Frontal cortex (tissue), 4 donors: Measurements from ENCODE around the gene SVEP1. TPM values are rescaled to one million over a fixed set of nuclear protein-coding genes. Genes with fewer than 3 reads are reported as not detected.
"Not testable (repeated sequence)": the region's sequence is repeated elsewhere in the genome, so short reads cannot be mapped to it uniquely, and the experiment has no call there.

ENCODE experiments used
- DNase-seq, 2 donors: peaks; one replicate each; pipeline ENCODE4 v3.0.0; 2012; ENCODE audit warnings: low spot score in 2 of 2
- FAIRE-seq: peaks from 2 replicates; lab custom pipeline; 2012; peaks lifted over from hg19 to GRCh38; lab: Jason Lieb, UNC
- total RNA-seq: library from RNA; depleted of rRNA; stranded (reverse); fragments of >200 nt; gene quantifications from one replicate; pipeline ENCODE4 v1.2.3, GENCODE V29; 2014
- donor health status: control.
- donor health status: control.
- donor health status: control.

Gene SVEP1
- total RNA-seq = 8.6 TPM

DNA sequence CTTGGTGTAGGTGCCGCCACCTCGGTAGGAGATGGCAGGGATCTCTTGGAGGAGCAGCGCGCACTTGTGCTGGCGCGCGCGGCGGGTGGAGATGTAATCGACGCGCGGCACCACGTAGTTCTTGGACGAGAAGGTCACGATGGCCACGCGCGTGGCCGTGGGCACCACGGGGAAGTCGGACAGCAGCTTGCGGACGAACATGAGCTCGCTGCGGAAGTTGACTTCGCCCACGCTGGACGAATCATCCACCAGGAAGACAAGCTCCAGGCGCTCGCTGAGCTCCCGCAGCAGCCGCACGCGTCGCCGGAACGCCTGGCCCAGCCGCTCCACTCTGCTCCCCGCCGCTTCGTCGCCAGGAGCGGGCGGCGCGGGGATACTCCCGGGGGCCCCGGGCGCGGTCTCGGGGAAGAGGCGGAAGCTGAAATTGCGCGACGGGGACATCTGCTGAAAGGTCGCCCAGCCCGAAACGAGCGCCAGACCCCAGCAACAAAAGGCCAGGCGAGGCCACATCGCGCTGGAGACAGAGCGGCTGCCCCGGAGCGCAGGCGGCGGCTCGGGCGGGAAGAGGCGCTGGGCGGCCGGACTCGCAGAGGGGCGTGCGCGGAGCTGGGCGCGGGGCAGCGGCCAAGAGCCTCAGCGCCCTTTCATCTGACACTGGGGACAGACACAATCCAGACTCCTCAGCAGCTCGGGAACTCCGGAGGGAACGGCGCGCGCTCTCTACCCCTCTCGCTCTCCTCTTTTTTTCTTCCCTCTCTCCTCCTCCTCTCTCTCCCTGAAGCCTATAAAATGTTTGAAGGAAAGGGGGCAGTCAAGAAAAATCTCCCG, at the start of gene SVEP1:
TSS of gene SVEP1 (minus strand) at position 708 of the 828 bp plus-strand sequence. CDS start at position 510, 198 bp downstream.
- FAIRE-seq (no peak), DNase-seq (peak; percentile 37 to 48)

DNA sequence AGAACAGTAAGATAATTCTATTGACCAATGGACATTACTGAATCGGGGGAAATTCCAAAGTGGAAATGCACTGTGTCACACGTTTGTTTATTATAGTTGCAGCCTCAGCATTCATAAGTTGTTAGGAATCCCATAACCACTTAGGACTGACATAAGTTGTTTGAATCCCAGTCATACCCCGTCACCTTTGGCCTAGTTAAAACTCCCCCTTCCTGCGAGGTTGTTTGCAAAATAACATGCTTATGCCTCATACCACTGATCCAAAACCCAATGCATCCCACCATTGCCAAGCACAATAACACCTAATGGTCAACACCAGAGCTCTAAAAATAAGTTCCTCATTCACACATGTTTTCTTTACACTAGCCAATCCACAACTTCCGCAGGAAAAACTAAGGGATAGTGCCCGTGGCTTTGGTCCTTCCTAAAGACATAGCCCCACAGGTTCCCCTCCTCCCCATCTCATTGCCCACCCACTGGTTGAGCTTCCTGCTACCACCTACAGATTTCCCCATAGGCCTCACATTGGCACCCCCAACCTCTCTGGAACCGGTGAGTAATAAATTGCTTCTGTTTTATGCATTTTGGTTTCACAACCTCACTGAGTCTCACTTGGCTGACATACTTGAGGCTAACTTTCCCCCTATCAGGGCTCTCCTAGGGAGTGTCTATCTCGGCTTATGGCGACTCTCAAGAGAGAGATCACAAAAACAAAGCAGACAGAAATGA, 46.7 kb upstream of the SVEP1 start:
- no peak for DNase-seq
- FAIRE-seq = no peak

DNA sequence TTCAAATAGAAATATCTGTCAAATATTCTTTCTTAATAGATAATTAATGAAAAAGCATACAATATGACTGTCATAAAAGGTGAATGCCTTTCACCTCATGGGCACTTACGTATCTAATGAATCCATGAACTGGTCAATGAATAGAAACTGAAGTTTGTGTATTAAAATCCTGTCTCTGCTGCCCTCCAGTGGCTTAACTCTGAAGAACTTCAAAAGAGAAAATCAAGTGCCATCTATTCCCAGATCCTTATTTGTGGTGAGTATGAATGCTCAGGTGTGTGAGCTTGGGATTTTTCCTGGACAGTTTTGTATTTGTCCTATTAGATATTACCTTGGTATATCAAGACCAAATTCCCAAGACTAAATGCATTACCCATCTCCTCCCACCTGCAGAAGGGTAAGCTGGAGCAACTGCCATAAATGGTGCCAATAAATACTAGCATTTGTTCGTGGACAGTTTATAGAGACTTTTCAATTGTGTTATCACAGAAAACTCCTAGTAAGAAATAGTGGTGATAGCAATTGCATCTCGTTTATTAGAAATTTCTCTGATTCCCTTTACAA, 44.0 kb upstream of the SVEP1 start:
- FAIRE-seq (peak; percentile 96), DNase-seq (peak; percentile 17 to 27)

DNA sequence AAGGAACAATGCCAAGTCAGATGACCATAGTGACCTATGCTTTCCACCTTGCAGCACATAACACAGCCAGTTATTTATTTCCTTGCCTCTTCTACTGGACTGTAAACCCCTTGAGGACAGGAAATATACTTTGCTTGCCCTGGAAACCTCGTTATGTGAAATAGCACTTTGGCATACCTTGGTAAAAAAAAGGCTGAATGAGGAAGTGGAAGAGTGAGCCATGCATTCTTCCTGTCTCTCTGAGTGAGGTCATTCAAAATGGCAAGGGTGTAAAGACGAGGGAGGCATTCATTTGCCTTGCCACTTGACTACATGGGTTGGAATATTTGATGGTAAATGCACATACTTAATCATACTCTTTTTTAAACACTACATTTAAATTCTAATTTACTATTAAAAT, 42.8 kb upstream of the SVEP1 start:
- DNase-seq = no peak
- no peak for FAIRE-seq

DNA sequence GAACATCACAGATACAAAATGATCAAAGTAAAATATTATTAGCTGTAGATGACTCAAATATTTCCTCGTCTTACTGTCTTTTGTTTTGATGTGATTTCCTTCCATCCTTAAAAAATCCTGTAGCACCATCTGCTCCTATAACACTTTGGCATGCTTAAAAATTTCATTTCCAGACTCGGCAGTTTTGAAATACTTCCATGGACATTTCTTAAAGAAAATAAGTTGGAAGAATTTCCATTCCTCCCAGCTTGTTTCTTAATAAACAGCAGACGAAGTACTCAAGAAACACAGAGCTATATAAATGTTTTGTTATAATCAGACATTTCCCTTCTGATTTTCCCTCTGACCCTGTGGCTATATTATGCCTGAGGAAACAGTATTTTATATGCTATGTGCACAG, 41.2 kb upstream of the SVEP1 start:
- DNase-seq = no peak

DNA sequence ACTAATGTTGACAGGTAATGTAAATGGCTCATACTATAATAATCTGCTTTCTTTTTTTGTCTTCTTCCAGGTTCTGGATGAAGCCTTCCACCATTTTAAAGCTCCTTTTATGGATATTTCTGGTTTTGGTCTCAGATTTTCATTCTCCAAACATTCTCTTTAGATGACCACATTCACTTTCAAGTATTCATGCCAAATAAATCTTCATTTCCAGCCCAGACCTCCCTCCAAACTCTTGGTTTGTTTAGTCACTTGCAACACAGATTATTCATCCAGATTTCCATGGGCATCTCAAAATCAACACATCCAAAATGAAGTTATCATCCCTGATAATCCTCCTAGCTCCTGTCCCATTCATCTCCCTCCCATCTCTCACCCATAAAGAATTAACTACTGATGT, 40.3 kb upstream of the SVEP1 start:
- DNase-seq (no peak), FAIRE-seq (no peak)

More for the DNA sequence above, 41.2 kb upstream of the SVEP1 start:
- FAIRE-seq = no peak

DNA sequence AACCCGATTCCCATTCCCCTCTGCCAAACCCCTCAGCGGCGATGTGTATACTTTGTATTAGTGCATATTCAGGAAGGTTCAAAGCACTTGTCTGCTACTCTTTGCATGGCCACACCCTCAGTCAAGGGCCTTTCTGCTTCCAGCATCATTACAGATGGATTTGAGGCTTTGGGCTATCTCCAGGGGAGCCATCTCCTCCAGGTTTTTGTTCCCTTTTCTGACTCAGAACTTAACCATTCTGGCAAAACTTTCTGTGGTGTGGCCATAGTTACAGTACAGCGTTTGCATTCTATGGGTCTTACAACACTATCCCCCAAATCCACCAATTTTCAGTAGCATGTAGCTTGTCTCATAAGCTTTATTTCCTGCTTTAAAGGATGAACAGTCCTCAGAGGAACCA, 36.0 kb upstream of the SVEP1 start:
- no peak for FAIRE-seq
- DNase-seq = no peak

DNA sequence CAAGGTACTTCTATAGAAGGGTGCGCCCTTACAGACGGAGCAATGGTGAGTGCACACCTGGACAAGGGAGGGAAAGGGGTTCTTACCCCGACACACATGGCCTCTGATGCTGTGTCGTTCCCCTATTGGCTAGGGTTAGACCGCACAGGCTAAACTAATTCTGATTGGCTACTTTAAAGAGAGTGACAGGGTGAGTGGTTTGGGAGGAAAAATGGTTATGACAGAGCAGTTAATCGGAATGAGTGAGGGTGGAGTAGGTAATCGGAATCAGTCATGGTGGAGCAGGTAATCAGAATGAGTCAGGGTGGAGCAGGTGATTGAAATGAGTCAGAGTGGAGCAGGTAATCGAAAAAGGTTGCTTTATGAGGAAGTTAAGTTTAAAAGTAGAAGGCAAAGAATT, 35.0 kb upstream of the SVEP1 start:
- DNase-seq, FAIRE-seq: not testable (repeated sequence)

DNA sequence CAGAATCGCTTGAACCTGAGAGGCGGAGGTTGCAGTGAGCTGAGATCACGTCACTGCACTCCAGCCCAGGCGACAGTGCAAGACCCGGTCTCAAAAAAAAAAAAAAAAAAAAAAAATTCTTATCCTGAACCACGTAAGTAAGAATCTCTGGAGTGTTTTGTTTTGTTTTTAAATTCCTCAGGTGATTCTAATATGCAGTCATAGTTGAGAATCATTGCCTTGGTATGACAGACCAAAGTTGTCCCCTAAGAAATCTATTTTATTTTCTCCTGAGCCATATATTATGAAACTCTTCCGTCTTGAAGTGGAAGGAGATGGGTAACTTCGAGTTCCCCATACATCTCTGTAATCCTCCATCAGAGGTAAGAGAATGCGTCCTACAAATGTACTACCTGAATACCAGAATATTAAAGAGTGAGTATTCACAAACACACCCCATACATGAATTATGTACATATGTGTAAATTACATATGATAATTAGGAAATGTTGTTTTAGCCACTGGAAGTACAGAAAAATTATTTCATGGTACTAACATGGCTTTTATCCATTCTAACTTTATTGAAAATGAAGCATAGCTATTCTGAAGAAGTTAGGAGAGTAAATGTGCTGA, 26.7 kb upstream of the SVEP1 start:
- DNase-seq = no peak
- FAIRE-seq = no peak

DNA sequence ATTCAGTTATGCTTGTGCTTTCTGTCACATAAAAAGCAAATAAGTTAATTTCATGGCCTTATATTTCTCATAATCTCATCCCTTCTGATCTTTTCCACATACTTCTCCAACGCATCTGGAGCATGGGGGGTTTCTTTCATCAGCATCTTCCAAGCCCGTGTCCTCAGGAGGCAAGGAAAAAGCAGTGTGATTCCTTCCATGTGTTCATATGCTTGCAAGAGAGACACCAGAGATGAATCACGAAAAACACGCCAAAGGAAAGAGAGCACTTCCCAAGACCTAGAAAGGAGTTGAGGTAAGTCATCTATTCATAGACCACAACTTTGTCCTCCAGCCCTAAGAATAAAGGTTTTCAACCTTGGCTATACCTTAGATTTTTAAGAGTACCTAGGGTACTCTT, 26.0 kb upstream of the SVEP1 start:
- DNase-seq (no peak), FAIRE-seq (no peak)

DNA sequence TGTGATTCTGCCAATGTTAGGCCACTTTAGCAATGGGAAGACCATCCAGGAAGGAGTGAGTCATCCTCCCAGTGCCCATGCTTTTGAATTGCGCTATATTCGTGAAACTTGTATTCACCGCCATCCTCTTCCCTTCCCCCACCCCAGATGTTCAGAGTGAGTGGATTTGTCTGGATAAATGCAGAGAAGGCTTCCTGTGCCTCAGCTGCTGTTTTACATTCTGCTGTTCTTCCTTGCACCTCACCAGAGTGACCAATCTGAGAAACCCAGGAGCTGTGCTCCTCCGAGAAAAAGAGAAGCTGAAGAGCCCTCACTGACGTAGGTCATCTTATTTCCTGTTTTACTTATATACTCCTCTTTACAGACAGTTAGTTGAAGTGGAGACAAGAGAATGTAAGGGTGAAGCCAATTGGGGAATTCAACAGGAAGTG, 24.6 kb upstream of the SVEP1 start:
- FAIRE-seq (no peak), DNase-seq (no peak)

DNA sequence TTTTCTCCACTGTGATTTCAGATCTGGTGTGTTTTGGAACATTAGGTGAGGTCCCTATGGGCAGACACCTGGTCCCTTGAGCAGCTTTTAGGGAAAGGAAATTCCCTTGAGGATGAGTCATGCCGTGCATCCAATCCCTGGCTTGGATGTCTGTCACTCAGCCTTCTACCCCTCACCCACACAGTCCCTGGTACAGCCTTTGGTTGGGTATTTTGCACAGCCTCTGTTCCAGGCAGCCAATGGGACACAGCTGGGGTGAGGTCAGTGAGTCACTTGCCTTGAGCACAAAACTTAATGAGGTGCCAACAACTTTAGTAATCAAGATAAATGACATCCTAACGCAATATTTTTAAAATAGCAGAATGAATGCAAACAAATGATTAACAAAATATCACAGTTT, 22.7 kb upstream of the SVEP1 start:
- FAIRE-seq = no peak
- DNase-seq = no peak

DNA sequence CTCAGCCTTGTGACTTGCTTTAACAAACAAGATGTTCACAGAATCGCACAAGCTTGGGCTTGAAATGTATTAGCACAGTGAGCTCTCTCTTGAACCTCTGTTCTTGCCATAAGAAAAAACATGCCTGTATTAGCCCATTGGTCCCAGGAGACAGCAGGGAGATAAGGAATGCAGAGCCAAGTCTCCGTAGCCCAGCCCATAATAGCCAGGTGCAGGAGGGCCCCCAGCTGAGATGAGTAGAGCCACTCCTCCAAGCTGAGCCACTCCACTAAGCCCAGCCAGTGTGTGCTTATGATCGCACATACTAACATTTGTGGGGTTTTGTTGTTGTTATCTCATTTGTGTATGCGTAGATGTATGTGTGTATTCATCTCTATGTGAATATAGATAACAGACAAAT, 21.6 kb upstream of the SVEP1 start:
- DNase-seq (no peak), FAIRE-seq (no peak)

DNA sequence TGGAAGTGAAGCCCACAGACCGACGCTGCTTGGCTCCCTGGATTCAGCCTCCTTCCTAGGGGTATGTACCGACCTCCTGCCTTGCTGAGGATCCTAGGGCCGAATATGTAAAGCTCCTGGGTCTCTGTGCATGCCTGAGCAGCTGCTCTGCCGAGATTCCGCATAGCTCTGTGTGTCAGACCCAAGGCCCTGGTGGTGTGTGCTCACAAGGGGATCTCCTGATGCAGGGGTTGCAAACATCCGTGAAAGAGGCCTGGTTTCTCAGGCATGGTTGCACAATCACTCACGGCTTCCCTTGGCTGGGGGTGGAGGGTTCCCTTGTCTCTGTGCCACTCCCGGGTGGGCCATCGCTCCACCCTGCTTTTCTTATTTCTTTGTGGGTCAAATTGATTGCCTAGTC, 19.9 kb upstream of the SVEP1 start:
- DNase-seq (no peak), FAIRE-seq (no peak)

DNA sequence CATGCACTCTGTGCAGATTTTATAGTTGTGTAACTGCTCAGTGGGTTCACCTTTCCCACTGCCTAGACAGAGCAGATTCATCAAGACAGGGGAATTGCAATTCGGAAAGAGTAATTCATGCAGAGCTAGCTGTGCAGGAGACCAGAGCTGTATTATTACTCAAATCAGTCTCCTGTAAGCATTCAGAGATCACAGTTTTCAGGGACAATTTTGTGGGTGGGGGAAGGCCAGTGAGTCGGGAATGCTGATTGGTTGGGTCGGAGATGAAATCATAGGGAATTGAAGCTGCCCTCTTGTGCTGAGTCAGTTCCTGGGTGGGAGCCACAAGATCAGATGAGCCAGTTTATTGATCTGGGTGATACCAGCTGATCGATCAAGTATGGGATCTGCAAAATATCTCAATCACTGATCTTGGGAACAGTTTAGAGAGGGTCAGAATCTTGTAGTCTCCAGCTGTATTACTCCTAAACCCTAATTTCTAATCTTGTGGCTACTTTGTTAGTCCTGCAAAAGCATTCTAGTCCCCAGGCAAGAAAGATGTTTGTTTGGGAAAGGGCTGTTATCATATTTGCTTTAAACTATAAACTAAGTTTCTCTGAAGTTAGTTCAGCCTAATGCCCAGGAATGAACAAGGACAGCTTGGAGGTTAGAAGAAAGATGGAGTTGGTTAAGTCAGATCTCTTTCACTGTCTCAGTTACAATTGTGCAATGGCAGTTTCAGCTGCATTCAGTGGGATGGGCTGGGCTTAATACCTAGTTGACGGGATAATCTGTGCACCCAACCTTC, 12.7 kb upstream of the SVEP1 start:
- FAIRE-seq (no peak), DNase-seq (no peak)

DNA sequence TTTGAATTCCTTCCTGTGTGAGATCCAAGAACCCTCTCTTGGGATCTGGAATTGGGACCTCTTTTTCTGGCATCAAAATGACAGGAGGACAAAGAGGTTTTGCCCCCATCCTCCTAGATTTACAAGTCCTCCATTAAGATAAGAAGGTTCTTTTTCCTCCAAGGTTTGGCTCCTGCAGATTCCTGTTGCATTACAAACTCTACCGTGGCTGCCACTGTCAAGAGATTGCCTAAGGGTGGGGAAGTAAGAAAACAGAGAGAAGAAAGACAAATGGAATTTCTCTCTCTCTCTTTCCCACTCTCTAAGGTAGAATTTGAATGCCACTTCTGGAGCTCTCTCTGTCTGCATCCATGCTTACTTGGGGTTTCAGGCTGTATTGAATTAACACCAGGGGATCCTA, 12.0 kb upstream of the SVEP1 start:
- DNase-seq (no peak), FAIRE-seq (no peak)

DNA sequence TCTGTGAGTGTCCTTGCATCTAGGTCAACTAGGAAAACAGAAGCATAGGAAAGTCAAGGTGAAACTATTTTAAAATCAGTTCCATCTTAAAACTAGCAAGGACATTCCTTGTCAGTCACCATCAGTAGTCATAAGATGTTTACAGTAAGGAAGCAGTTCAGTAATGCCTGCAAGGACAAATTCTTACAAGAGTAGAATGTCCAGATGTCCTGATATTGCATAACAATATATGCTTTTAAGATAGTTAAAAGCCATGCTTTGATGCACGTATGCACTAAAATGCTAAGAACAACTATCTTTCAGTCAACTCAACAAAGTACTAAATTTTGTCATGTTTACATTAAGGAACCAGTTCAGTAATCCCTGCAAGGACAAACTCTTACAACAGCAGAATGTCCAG, 11.3 kb upstream of the SVEP1 start:
- FAIRE-seq (no peak), DNase-seq (no peak)

DNA sequence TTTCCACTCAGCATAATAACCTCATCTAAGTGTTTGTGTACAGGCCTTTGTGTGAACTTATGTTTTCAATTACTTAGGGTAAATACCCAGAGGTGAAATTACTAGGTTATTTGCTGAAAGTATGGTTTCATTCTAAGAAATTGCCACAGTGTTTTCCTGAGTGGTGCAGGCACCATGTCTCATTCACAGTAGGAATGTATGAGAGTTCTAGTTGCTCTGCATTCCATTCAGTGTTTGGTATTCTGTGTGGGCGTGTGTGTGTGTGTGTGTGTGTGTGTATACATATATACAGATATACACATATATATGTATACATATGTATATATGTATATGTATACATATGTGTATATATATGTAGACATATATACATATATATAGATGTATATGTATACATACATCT, 8.8 kb upstream of the SVEP1 start:
- FAIRE-seq = no peak
- no peak for DNase-seq

DNA sequence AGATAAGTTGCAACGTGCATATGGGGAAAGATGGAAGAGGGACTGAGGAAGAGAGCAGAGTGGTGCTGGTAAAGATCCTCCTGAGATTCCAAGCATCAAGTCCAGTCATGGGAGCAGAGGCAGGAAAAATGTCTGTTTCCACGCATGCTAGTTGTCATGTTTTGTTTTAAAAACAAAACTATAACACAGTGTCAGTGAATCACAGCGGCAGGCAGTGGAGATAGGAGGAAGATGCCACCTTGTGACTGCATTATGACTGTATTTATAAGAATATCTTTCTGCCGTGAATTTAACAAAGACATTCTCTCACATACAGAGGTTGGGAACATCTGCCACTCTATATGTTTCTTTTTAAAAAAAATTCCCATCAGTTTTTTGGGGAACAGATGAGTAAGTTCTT, 3.7 kb upstream of the SVEP1 start:
- FAIRE-seq (no peak), DNase-seq (no peak)

DNA sequence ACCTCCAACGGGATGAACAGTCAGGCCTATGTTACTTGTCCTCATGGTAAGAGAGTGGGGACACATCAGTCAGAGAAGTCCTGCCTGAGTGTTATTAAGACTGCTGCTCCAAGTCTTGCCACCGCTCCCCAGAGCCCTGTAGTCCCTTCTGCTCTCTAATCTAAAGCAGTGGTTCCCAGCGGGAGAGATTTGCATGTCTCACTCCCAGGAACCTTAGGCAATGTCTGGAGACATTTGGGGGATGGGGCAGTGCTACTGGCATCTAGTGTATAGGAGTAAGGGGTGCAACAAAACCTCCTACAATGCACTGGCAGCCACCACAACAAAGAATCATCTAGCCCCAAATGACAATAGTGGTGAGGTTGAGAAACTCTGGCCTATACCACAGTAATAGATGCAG, 2.6 kb upstream of the SVEP1 start:
- DNase-seq = no peak
- FAIRE-seq = no peak
